GM10847 (cell line): ENCODE measurements around the gene PCDH9.

Experiments used
- POLR2A ChIP-seq: IDR thresholded peaks from 2 replicates; pipeline ENCODE4 v1.6.1; 2011; ENCODE audit not compliant: insufficient read length; ENCODE audit errors: extremely low read depth

The PCDH9 gene

GRCh38 chr13:67200605-67201004 is 29.5 kb downstream of the PCDH9 start:
- no peak for TF ChIP-seq POLR2A

DNA sequence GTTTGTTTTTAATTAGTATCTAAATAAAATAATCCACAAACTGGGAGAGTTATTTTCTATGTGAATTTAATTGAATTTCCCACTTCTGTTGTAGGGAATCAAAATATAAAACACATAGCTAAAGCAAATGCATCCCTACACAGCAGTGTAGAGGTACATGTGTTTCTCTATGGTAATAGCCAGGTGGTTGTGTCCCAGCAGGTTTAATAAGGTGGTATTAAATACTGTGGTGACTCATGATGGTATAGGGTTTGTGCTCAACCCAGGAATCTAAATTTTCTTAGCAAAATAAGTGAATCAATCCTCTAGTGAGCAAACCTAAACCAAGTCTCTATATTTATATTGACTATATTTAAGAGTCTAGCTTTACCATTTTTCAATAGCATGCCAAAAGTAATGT is 30.0 kb downstream of the PCDH9 start:
- no peak for TF ChIP-seq POLR2A

GRCh38 chr13:67197704-67198103 is 32.4 kb downstream of the PCDH9 start:
- no peak for TF ChIP-seq POLR2A

DNA sequence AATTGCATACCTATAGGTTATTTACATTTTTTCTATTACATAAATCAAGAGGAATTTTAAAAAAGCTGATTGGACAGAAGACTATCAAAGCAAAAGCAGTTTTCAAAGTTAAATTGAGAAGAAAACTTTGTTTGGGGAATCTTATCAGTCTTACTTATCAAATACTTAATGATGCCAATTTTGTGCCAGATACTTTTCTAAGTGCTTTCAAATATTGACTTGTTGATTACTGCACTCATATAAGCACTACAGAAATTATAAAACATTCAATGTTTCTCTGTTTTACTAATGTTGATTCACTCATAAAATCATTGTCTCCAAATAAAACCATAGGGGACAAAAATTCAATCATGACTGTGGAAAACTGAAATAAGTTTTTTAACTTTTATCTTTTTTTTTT is 36.2 kb downstream of the PCDH9 start:
- no peak for TF ChIP-seq POLR2A

- TF ChIP-seq POLR2A, result no peak
Measured at GRCh38 chr13:67192751-67193150, 37.4 kb downstream of the PCDH9 start.

DNA sequence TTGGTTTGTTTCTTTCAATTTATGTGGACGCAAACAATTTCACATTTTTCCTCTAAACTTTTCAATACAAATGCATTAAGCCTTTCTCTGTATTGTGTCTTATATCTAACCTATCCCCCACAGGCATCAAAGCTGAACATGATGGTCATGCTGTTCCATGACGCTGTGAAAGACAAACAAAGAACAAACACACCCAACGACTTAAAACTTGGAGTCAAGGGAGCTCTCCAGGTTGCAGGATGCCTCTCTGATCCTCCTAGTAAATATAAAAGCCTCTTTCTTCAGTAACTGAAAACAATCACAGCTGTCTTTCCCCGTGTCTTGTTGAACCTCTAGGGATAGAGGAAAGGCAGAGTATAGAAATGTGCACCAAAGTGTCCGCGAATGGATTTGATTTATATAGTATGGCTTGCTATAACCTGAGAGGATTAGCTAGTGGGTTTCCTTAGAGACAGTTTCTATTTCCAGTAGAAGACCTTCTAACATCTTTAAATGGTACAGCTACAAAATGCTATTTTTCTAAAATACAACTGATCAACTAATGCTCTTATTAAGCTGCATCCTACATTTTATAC is 43.1 kb downstream of the PCDH9 start:
- no peak for TF ChIP-seq POLR2A

GRCh38 chr13:67184247-67184646 is 45.9 kb downstream of the PCDH9 start:
- no peak for TF ChIP-seq POLR2A

GRCh38 chr13:67183151-67183550 is 47.0 kb downstream of the PCDH9 start:
- TF ChIP-seq POLR2A, result no peak

DNA sequence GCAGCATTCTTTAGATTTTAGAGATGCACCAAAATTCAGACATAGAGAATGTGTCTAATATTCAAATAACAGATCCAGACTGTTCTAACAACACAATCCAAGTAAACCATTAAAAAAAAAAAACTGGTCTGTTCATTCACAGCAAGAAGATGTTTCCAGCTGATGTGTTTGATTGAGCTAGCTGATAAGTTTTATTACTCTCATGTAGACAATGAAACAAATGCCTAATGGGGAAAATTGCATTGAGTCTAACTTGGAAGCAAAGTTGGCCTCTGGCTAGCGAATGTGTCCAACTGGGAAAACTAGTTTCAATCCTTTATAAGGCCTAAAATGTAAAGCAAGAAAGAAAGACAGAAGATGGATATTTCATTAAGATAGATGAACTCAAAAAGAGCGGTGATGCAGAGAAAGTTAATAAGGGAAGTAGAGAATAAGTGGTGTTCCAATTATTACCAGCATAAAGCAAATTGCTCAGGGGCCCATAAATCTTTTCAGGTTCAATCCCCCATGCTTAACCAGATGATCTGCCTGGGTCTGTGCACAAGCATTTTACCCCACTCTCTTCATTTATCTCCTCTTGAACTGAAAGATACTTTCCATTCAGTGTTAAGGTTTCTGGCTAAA is 54.2 kb downstream of the PCDH9 start:
- no peak for TF ChIP-seq POLR2A

- TF ChIP-seq POLR2A, result no peak
Measured at GRCh38 chr13:67168384-67168783, 61.8 kb downstream of the PCDH9 start.

DNA sequence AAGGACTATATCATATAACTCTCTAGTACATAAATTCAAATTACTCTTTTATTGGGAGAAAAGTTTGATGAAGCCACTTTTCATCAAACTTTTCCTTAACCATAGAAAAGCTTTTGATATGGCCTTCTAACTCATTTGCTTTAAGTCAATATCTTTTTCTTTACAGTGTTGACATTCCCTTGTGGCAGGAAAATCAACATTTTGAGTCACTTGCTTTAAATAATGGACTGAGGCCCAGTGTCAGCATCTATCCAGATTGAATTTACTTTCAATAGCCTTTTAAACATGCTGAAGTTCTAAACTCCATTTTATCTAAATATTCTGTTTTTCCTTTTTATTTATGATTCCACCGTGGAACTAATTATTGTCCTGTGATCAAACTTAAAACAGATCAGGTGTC is 62.7 kb downstream of the PCDH9 start:
- no peak for TF ChIP-seq POLR2A

DNA sequence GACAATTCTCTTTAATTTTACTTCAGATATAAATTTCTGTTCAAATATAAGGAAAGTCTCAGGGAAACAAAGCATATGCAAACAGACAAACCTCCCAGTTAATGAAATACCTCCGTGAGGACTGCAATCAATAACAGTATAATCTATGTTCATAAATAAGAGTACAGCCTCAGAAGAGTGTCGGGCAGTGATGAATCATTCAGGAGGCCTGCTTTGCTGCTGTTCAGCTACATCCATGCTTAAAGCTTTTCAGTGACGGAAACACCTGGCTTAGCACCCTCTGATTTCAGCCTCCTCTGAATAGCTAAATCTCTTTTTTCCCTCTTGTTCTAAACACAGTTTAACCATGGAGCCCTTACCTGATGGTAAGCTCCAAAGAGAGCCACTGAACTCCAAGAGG is 69.0 kb downstream of the PCDH9 start:
- TF ChIP-seq POLR2A, result no peak

DNA sequence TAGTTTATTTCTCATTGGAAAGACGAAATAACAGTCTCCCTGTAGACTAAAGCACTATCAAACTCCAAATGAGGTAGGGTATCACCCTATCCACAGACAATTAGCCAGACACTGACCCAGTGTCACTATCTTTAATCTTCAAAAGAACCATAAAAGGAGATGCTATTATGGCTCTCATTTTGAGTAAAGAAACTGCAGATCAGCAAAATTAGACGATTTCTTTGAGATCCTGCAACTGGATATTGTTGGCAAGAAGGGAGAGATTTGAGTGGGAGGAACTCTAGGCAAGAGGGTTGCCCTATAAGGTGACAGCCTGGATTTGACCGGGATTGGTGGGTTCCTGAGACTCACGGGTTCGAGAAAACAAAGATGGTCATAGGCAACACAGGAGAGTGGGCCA is 71.2 kb downstream of the PCDH9 start:
- TF ChIP-seq POLR2A, result no peak

GRCh38 chr13:67156723-67157060 is 73.4 kb downstream of the PCDH9 start:
- no peak for TF ChIP-seq POLR2A

DNA sequence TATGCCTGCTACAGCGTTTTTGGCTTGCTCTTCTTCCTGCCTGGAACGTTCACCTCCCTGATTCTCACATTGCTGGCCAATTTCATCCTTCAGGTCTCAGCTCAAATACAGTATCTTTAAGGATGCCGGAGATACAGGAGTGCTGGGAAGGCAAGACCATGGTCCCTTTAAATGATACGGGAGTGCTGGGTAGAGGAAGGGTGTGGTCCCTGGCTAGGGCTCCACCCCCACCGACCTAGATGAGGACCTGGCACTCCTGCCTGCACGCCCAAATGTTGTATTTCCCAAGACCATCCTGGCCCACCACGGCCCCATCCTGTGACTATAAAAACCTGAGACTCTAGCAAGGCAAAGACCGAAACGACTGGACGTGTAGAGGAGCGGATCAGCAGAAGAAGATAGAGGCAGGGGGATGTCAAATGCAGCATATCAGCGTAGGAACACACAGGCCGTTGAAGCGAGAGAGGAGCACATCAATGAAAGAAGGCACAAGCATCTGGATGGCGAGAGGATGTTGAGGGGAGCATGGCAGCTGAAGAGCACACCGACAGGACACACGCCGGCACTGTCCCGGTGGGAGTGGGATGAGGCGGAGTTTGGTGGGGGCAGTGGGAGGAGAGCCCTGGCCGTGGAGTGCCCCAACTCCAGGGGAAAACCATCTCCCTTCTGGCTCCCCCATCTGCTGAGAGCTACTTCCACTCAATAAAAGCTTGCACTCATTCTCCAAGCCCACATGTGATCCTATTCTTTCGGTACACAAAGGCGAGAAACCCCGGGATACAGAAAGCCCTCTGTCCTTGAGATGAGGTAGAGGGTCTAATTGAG is 74.0 kb downstream of the PCDH9 start:
- no peak for TF ChIP-seq POLR2A

DNA sequence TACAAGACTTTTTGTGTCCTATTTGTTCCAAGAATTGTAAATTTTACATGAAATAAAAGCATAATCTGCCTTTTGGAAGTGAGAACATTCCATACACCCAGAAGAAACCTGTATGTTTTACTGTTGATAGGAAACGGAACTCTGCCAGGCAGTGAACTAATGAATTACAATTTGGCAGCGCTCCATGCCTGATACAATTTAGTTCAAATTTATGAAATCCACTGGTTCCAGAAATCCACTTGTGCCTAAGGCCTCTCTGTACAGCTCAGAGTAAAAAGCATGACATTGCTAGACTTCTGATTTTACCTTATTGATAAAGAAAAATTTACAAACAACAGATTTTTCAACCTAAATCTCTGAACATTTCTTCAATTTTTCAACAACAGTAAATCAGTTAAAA is 78.1 kb downstream of the PCDH9 start:
- TF ChIP-seq POLR2A, result no peak
